ENCODE measurements around the gene PPP1R12C.
A peak's percentile ranks its signal among the peaks of the same experiment; 100 is the strongest.
"Not testable (repeated sequence)": the region's sequence is repeated elsewhere in the genome, so short reads cannot be mapped to it uniquely, and the experiment has no call there.

PPP1R12C gene

DNA sequence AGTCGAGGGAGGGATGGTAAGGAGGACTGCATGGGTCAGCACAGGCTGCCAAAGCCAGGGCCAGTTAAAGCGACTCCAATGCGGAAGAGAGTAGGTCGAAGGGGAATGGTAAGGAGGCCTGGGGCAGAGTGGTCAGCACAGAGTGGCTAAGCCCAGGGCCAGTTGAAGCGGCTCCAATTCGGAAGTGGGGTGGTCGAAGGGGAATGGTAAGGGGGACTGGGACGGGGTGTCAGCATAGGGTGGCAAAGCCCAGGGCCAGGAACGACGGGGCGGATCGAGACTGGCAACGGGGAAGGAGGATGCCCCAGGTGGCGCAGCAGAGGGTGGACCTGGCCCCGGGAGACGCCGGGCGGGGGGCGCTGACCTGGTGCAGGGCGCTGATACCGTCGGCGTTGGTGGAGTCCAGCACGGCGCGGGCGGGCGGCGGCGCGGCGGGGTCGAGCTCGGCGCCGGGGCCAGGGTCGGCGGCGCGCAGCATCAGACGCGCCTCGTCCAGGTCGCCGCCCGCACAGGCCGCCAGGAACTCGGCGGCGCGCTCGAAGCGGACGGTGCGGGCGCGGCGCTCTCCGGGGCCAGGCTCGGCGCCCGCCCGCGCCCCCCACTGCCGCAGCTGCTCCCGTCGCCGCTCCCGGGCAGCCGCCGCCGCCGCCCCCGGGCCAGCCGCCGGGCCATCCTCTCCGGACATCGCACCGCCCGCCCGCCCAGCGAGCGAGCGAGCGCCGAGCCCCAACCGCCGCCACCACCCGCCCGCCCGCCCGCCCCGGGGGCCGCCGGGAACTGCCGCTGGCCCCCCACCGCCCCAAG is at the start of gene PPP1R12C:
PPP1R12C (minus strand) TSS at position 779 of the 804 bp plus-strand sequence; CDS start at position 685, 94 bp downstream.
- DNase-seq, result peak; percentile 18

GRCh38 chr19:55166530-55167268 is 49.3 kb upstream of the PPP1R12C start, which contains the start of gene DNAAF3:
TSS of gene DNAAF3 (minus strand) at chr19:55166613. CDS start at chr19:55166413, 200 bp downstream.
- DNase-seq, result peak; percentile 92

DNA sequence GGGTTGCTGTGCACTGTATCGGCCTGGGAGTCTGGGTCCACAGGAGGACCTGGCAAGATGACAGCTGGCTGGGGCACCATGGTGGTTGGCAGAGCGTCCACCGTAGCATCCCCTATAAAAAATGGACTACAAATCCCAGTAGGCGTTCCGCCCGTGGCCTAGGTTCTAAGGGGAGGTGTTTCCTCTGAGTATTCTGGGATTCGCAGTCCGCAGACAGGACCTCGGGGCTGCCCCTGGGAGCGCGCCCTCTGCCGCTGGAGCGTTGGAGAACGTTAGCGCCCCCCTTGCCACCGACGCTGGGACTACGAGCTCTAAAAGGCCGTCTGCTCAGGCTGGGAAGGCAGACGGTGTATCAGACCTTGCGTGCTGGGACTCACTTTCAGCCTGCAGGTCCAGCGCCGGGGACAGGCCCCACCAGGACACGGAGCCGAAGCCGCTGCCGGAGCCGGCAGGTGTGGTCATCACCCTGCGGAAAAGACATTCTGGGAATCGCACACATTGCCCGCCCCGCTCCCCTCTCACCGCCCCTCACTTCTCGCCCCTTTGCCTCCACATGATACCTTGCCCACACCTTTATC is 48.6 kb upstream of the PPP1R12C start:
- peak; percentile 62 for DNase-seq

- no peak for DNase-seq
Observed at GRCh38 chr19:55161571-55162322, 44.3 kb upstream of the PPP1R12C start.

DNA sequence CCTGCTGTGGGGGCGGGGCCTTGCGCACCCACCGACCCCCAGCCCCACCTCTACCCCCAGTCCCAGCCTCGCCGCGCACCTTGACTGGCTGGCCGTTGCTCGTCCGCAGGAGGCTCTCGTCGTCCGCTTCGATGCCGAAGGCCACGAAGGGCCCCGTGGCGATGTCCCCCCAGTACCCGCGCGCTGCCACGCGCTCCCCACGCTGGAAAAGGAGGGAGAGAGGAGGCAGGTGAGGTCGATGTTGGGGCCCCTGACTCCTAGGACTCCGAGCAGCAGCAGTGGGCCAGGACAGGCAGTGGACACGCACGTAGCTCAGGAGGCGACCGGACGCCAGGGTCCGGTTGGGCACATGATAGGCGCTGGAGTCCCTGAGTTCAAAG is 43.5 kb upstream of the PPP1R12C start:
- no peak for DNase-seq

GRCh38 chr19:55160128-55160985 is 42.9 kb upstream of the PPP1R12C start:
- DNase-seq, result peak; percentile 92

DNA sequence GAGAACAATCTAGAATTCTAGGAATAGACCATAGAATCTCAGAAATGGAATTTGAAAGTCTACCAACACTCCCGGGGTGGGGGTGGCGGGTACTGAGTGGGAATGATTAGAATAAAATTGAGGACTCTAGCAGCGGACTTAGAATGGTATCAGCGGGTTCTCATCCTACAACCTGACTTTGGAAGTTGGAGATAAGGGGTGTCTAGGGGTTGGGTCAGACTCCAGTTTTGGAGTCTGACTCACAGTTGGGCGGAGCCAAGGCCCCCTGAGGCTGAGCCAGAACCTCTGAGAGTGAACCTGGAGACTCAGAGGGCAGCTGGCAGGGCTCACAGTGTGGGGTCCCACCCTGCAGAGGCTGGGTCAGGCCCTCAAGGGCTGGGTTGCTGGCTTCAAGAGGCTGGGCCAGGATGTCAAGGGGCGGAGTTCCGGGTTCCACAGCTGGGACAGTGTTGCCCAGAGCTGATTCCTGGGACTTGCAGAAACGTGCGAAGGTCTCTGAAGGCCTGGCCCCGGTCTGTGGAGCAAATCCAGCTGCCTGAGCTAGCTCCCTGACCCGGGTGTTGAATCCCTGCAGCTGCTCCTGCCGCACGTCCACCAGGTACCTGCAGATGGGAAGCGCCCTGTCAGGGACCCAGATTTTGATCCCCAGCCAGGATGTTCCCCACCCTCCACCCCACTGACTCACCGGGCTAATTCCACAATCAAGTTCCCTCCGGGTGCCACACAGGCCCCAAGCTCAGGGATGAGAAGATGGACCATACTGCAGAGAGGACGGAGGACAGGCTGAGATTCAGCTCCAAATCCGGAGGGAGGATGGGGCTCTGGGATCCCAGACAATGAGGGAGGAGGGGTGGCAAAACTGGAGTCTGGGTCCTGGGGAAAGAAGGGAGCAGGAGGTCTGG is 41.7 kb upstream of the PPP1R12C start:
- DNase-seq, result no peak

GRCh38 chr19:55158423-55158822 is 41.0 kb upstream of the PPP1R12C start:
- no peak for DNase-seq

DNA sequence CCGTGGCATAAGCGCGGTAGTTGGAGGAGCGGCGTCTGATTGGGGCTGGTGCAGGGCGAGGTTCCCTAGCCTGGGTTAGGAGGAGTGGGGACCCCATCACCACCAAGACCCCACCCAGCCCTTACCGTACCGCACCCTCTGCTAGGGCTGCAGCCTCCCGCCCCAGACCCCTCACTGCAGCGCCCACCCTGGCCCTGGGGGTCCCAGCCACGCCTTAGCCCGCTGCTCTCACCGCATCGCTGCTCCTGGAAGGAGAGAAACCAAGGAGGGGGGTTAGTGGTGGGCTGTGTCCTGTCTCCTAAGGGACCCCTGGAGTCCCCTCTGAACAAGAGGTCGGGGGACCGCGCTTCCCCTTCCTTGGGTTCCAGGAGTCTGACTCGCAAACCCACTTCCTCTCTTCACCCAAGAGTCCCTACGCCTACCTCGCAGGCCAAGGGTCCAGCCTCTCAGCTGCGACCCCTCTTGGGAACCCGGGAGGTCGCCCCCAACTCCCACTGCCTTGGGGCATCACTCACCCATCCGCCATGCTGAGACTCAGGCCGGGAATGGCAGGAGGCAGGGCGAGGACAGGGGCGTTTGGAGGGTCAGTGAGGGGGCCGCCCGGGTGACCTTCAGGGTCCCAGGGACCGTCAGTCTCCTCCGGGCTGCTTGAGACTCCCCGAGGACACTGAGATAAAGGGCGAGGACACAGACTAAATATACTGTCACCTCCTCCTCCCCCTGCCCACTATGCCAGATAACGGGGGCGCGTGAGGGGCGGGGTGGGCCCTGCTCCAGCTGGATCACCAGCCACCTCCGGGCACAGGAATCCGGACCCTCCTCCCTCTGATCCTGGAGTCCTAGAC is 39.8 kb upstream of the PPP1R12C start, which contains the start of gene TNNI3:
TNNI3 (minus strand) TSS at position 669 of the 845 bp plus-strand sequence; CDS start at position 526, 143 bp downstream.
- no peak for DNase-seq

GRCh38 chr19:55156202-55157063 is 39.0 kb upstream of the PPP1R12C start:
- no peak for DNase-seq

DNA sequence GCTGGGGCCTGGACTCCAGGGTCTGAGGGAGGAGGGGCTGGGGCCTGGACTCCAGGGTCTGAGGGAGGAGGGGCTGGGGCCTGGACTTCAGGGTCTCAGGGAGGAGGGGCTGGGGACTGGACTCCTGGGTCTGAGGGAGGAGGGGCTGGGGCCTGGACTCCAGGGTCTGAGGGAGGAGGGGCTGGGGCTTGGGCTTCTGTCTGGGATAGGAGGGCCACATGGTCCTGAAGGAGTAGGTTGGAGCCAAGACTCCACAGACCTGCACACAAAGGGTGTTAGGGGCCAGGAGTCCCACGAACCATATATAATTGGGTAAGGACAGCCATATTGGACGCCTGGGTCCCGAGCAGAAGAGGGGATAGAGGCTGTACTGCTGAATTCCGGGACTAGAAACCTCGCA is 38.3 kb upstream of the PPP1R12C start:
- DNase-seq, result not testable (repeated sequence)

DNA sequence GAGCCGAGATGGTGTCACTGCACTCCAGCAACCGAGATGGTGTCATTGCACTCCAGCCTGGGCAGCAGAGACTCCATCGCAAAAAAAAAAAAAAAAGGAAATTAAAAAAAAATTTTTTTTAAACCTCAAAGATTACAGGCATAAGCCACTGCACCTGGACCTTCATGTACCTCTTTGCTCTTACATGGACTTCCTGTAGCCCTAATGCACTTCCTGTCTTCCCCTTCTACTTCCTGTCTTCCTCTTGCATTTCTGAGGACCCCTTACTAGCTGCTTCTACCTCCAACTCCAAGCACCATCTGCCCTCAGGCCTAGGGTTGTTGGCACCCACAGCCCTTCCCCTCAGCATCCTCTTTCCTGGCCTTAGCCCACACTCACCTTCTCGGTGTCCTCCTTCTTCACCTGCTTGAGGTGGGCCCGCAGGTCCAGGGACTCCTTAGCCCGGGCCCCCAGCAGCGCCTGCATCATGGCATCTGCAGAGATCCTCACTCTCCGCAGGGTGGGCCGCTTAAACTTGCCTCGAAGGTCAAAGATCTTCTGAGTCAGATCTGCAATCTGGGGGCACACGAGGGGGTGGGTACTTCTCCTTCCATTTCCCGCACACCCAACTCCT is 36.3 kb upstream of the PPP1R12C start:
- DNase-seq, result no peak

GRCh38 chr19:55152017-55152416 is 34.6 kb upstream of the PPP1R12C start:
- no peak for DNase-seq

- no peak for DNase-seq
Observed at GRCh38 chr19:55149078-55150003, 31.9 kb upstream of the PPP1R12C start, which contains the start of gene TNNT1. TSS of gene TNNT1 (minus strand) at chr19:55149206. CDS start at chr19:55147157, 2,049 bp downstream.

- no peak for DNase-seq
Observed at GRCh38 chr19:55147545-55148251, 30.3 kb upstream of the PPP1R12C start.

GRCh38 chr19:55146705-55147273 is 29.4 kb upstream of the PPP1R12C start:
- DNase-seq, result no peak

Data from suppressor macrophage treated with lipopolysaccharide for 4 hours (primary cell).